HEK293T (cell line): ENCODE results near the gene ATG5.

ENCODE experiments used
- CTCF ChIA-PET: fragments of 350-600 bp; formaldehyde crosslinking; extraction: SDS; loops from one replicate; lab custom pipeline; 2021; ENCODE audit warnings: antibody characterized with exemption, inconsistent platforms; lab: Yijun Ruan, JAX
- POLR2A ChIA-PET: fragments of 350-600 bp; formaldehyde crosslinking; extraction: SDS; loops from one replicate; lab custom pipeline; 2020; ENCODE audit warnings: antibody characterized with exemption, inconsistent platforms; lab: Yijun Ruan, JAX
- DNase-seq: peaks from one replicate; pipeline ENCODE4 v3.0.0; 2012; ENCODE audit warnings: mixed read lengths; ENCODE audit errors: extremely low spot score
- ARNT ChIP-seq: fragments of 450-650 bp; IDR thresholded peaks from 2 replicates; pipeline ENCODE4 v1.6.1; 2017; ENCODE audit warnings: mild to moderate bottlenecking
- BHLHE40 ChIP-seq: fragments of 450-650 bp; IDR thresholded peaks from 2 replicates; pipeline ENCODE4 v1.6.1; 2016; ENCODE audit warnings: mild to moderate bottlenecking, moderate library complexity, borderline replicate concordance
- CTBP1 ChIP-seq: fragments of 450-650 bp; IDR thresholded peaks from 2 replicates; pipeline ENCODE4 v1.6.1; 2016; ENCODE audit warnings: borderline replicate concordance
- ELF4 ChIP-seq: fragments of 450-650 bp; IDR thresholded peaks from 2 replicates; pipeline ENCODE4 v1.6.1; 2017; ENCODE audit warnings: antibody characterized with exemption
- FOXA1 ChIP-seq: fragments of 450-650 bp; IDR thresholded peaks from 2 replicates; pipeline ENCODE4 v1.6.1; 2016; ENCODE audit warnings: mild to moderate bottlenecking
- FOXK2 ChIP-seq: fragments of 450-650 bp; IDR thresholded peaks from 2 replicates; pipeline ENCODE4 v1.6.1; 2016; ENCODE audit warnings: mild to moderate bottlenecking
- FOXM1 ChIP-seq: fragments of 450-650 bp; IDR thresholded peaks from 2 replicates; pipeline ENCODE4 v1.6.1; 2017; ENCODE audit warnings: mild to moderate bottlenecking, borderline replicate concordance
- HDGF ChIP-seq: fragments of 450-650 bp; IDR thresholded peaks from 2 replicates; pipeline ENCODE4 v1.6.1; 2017; ENCODE audit warnings: antibody characterized with exemption, borderline replicate concordance
- L3MBTL2 ChIP-seq: fragments of 450-650 bp; conservative IDR thresholded peaks from 2 replicates; pipeline ENCODE4 v1.6.1; 2016; ENCODE audit warnings: mild to moderate bottlenecking
- LEF1 ChIP-seq: fragments of 450-650 bp; IDR thresholded peaks from 2 replicates; pipeline ENCODE4 v1.6.1; 2017; ENCODE audit warnings: mild to moderate bottlenecking, borderline replicate concordance
- NFRKB ChIP-seq: fragments of 450-650 bp; IDR thresholded peaks from 2 replicates; pipeline ENCODE4 v1.6.1; 2016; ENCODE audit warnings: mild to moderate bottlenecking, moderate library complexity
- SP1 ChIP-seq: fragments of 450-650 bp; IDR thresholded peaks from 2 replicates; pipeline ENCODE4 v1.6.1; 2017
- SUZ12 ChIP-seq: fragments of 450-650 bp; IDR thresholded peaks from 2 replicates; pipeline ENCODE4 v1.6.1; 2016; ENCODE audit warnings: mild to moderate bottlenecking
- TARDBP ChIP-seq: fragments of 450-650 bp; IDR thresholded peaks from 2 replicates; pipeline ENCODE4 v1.6.1; 2016
- ZNF384 ChIP-seq: fragments of 450-650 bp; IDR thresholded peaks from 2 replicates; pipeline ENCODE4 v1.6.1; 2016
- TF ChIP-seq, protein P1 (sequence below): fragments of 450-650 bp; IDR thresholded peaks from 2 replicates; pipeline ENCODE4 v1.6.1; 2016

ATG5 gene

GRCh38 chr6:106163966-106164877 lies 161.3 kb downstream of the ATG5 start:
- no peak for DNase-seq
- POLR2A ChIA-PET: no interaction called here
- TF ChIP-seq HDGF: no peak
- TF ChIP-seq FOXK2: no peak
- TF ChIP-seq TARDBP: no peak
- TF ChIP-seq ZNF384: no peak
- no peak for TF ChIP-seq ARNT
- TF ChIP-seq ELF4: no peak
- no peak for TF ChIP-seq CTBP1
- no peak for TF ChIP-seq SUZ12
- CTCF ChIA-PET: no interaction called here

GRCh38 chr6:106163446-106163965 lies 162.1 kb downstream of the ATG5 start:
- TF ChIP-seq BHLHE40 (no peak), TARDBP (no peak), FOXM1 (no peak), CTBP1 (no peak), HDGF (no peak), SP1 (no peak), FOXK2 (no peak), LEF1 (no peak), L3MBTL2 (no peak), FOXA1 (no peak), SUZ12 (no peak)
- TF ChIP-seq, protein P1, sequence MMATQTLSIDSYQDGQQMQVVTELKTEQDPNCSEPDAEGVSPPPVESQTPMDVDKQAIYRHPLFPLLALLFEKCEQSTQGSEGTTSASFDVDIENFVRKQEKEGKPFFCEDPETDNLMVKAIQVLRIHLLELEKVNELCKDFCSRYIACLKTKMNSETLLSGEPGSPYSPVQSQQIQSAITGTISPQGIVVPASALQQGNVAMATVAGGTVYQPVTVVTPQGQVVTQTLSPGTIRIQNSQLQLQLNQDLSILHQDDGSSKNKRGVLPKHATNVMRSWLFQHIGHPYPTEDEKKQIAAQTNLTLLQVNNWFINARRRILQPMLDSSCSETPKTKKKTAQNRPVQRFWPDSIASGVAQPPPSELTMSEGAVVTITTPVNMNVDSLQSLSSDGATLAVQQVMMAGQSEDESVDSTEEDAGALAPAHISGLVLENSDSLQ: no peak
- peak; percentile 17 for DNase-seq
- ChIA-PET CTCF (no interaction called here), POLR2A (no interaction called here)

GRCh38 chr6:106162921-106163320 lies 162.6 kb downstream of the ATG5 start:
- no peak for DNase-seq
- ChIA-PET CTCF (no interaction called here), POLR2A (no interaction called here)
- TF ChIP-seq L3MBTL2 (no peak), NFRKB (no peak), LEF1 (no peak), HDGF (no peak), SUZ12 (no peak), BHLHE40 (no peak), ARNT (no peak), FOXM1 (no peak), ZNF384 (no peak), FOXK2 (no peak), ELF4 (no peak), FOXA1 (no peak)
- TF ChIP-seq, protein P1: no peak

GRCh38 chr6:106161893-106162292 lies 163.7 kb downstream of the ATG5 start:
- no peak for TF ChIP-seq TARDBP
- TF ChIP-seq SUZ12: no peak
- TF ChIP-seq SP1: no peak
- TF ChIP-seq ARNT: no peak
- TF ChIP-seq FOXM1: no peak
- TF ChIP-seq NFRKB: no peak
- no peak for TF ChIP-seq L3MBTL2
- TF ChIP-seq CTBP1: no peak
- POLR2A ChIA-PET: no interaction called here
- no peak for DNase-seq
- CTCF ChIA-PET: no interaction called here

GRCh38 chr6:106161311-106161874 lies 164.2 kb downstream of the ATG5 start:
- no peak for DNase-seq
- ChIA-PET POLR2A (no interaction called here), CTCF (no interaction called here)
- TF ChIP-seq NFRKB (no peak), L3MBTL2 (no peak), HDGF (no peak), FOXK2 (no peak), LEF1 (no peak), TARDBP (no peak), FOXM1 (no peak), BHLHE40 (no peak), CTBP1 (no peak), FOXA1 (no peak), SUZ12 (no peak), ZNF384 (no peak)
- TF ChIP-seq, protein P1: no peak

DNA sequence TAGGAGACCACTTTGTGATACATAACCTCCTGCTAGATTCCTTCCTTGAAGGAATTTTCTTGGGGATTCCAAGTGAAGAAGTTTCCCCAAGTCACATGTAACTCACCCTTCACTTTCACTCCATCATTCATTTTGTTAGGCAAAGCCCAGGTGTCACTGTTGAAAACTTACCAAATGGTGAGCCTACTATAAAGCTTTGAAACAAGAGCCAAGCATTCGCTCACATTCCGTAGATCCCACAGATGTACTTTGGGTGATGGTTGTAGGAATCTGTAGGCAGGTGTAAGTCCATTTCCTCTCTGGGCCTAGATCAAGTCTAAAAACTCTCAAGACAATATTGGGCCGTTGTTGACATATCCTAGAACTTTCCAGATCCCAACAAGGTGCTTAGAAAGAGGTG lies 165.4 kb downstream of the ATG5 start:
- ChIA-PET POLR2A (no interaction called here), CTCF (no interaction called here)

More for the DNA sequence above, 165.4 kb downstream of the ATG5 start:
- TF ChIP-seq HDGF (no peak), FOXA1 (no peak), LEF1 (no peak)
- TF ChIP-seq, protein P1: no peak
- no peak for DNase-seq
